Measurements from ENCODE around the gene CNST. TPM values are rescaled to one million over a fixed set of nuclear protein-coding genes. Genes with fewer than 3 reads are reported as not detected.
"Not testable (repeated sequence)": the region's sequence is repeated elsewhere in the genome, so short reads cannot be mapped to it uniquely, and the experiment has no call there.

The CNST gene
- total RNA-seq, 2 experiments from 2014 or later: 22.1 to 25.3 TPM

GRCh38 chr1:246591047-246591446, 24.8 kb downstream of the CNST start:
- CTCF ChIA-PET: interaction anchor here (0.5 kb wide), 1 partner anchor 35 kb away, joined by 5 read pairs; no protein-coding TSS in a partner anchor
- Mint-ChIP-seq H3K4me3 (no peak overlapping the region), H3K27ac (no peak overlapping the region), H3K27me3 (ENCODE audit: low read depth) (no peaks in the 10 kb centered on the region), H3K4me1 (ENCODE audit: low read depth) (peaks cover 57% of the 10 kb centered on the region), H3K9me3 (peaks cover 3% of the 10 kb centered on the region), H3K36me3 (ENCODE audit: low read depth) (peaks cover 32% of the 10 kb centered on the region)
- intact Hi-C loops (cut with micrococcal nuclease): no loop called here
- no peak for DNase-seq

- intact Hi-C loops (cut with micrococcal nuclease): no loop called here
- CTCF ChIA-PET: interaction anchor here (0.5 kb wide), 1 partner anchor 34 kb away, joined by 5 read pairs; no protein-coding TSS in a partner anchor
- H3K27me3 Mint-ChIP-seq (ENCODE audit: low read depth): no peaks in the 10 kb centered on the region
- peaks cover 33% of the 10 kb centered on the region for H3K36me3 Mint-ChIP-seq (ENCODE audit: low read depth)
- peaks cover 57% of the 10 kb centered on the region for H3K4me1 Mint-ChIP-seq (ENCODE audit: low read depth)
- peaks cover 3% of the 10 kb centered on the region for H3K9me3 Mint-ChIP-seq
- H3K27ac Mint-ChIP-seq: no peak overlapping the region
- DNase-seq: peak; percentile 25
- no peak overlapping the region for H3K4me3 Mint-ChIP-seq
Observed at GRCh38 chr1:246591504-246591903, 25.2 kb downstream of the CNST start.

GRCh38 chr1:246591958-246592357, 25.7 kb downstream of the CNST start:
- Mint-ChIP-seq H3K4me3 (no peak overlapping the region), H3K27ac (no peak overlapping the region), H3K4me1 (ENCODE audit: low read depth) (peaks cover 59% of the 10 kb centered on the region), H3K27me3 (ENCODE audit: low read depth) (no peaks in the 10 kb centered on the region), H3K9me3 (peaks cover 3% of the 10 kb centered on the region), H3K36me3 (ENCODE audit: low read depth) (peaks cover 33% of the 10 kb centered on the region)
- DNase-seq: no peak
- intact Hi-C loops (cut with micrococcal nuclease): no loop called here
- CTCF ChIA-PET: interaction anchor here (0.5 to 0.6 kb wide), 2 partner anchors 278 to 286 kb away, joined by 3 to 4 read pairs; no protein-coding TSS in a partner anchor

GRCh38 chr1:246592695-246593094, 26.4 kb downstream of the CNST start:
- H3K36me3 Mint-ChIP-seq (ENCODE audit: low read depth): peaks cover 36% of the 10 kb centered on the region
- no peak overlapping the region for H3K4me3 Mint-ChIP-seq
- peaks cover 3% of the 10 kb centered on the region for H3K9me3 Mint-ChIP-seq
- intact Hi-C loops (cut with micrococcal nuclease): no loop called here
- H3K4me1 Mint-ChIP-seq (ENCODE audit: low read depth): peaks cover 56% of the 10 kb centered on the region
- CTCF ChIA-PET: no interaction called here
- H3K27me3 Mint-ChIP-seq (ENCODE audit: low read depth): no peaks in the 10 kb centered on the region
- no peak for DNase-seq
- no peak overlapping the region for H3K27ac Mint-ChIP-seq

GRCh38 chr1:246595146-246595545, 28.9 kb downstream of the CNST start:
- intact Hi-C loops (cut with micrococcal nuclease): no loop called here
- H3K4me3 Mint-ChIP-seq: no peak overlapping the region
- H3K9me3 Mint-ChIP-seq: no peaks in the 10 kb centered on the region
- CTCF ChIA-PET: no interaction called here
- peaks cover 59% of the 10 kb centered on the region for H3K4me1 Mint-ChIP-seq (ENCODE audit: low read depth)
- no peak for DNase-seq
- H3K36me3 Mint-ChIP-seq (ENCODE audit: low read depth): peaks cover 34% of the 10 kb centered on the region
- H3K27me3 Mint-ChIP-seq (ENCODE audit: low read depth): no peaks in the 10 kb centered on the region
- H3K27ac Mint-ChIP-seq: no peak overlapping the region

GRCh38 chr1:246597340-246597739, 31.1 kb downstream of the CNST start:
- Mint-ChIP-seq H3K27ac (no peak overlapping the region), H3K4me1 (ENCODE audit: low read depth) (peaks cover 56% of the 10 kb centered on the region), H3K36me3 (ENCODE audit: low read depth) (peaks cover 20% of the 10 kb centered on the region), H3K27me3 (ENCODE audit: low read depth) (no peaks in the 10 kb centered on the region), H3K4me3 (no peak overlapping the region), H3K9me3 (no peaks in the 10 kb centered on the region)
- no peak for DNase-seq
- intact Hi-C loops (cut with micrococcal nuclease): no loop called here
- CTCF ChIA-PET: interaction anchor here (0.6 kb wide), 1 partner anchor 598 kb away, joined by 3 read pairs; no protein-coding TSS in a partner anchor

- peaks cover 17% of the 10 kb centered on the region for H3K36me3 Mint-ChIP-seq (ENCODE audit: low read depth)
- peaks cover 57% of the 10 kb centered on the region for H3K4me1 Mint-ChIP-seq (ENCODE audit: low read depth)
Observed at GRCh38 chr1:246597971-246598370, 31.7 kb downstream of the CNST start.

GRCh38 chr1:246599315-246599714, 33.1 kb downstream of the CNST start:
- CTCF ChIA-PET: no interaction called here
- no peaks in the 10 kb centered on the region for H3K9me3 Mint-ChIP-seq
- no peak for DNase-seq
- H3K4me1 Mint-ChIP-seq (ENCODE audit: low read depth): peaks cover 57% of the 10 kb centered on the region
- H3K36me3 Mint-ChIP-seq (ENCODE audit: low read depth): peaks cover 21% of the 10 kb centered on the region
- no peaks in the 10 kb centered on the region for H3K27me3 Mint-ChIP-seq (ENCODE audit: low read depth)
- intact Hi-C loops (cut with micrococcal nuclease): no loop called here
- no peak overlapping the region for H3K27ac Mint-ChIP-seq
- H3K4me3 Mint-ChIP-seq: no peak overlapping the region

More at GRCh38 chr1:246597971-246598370, 31.7 kb downstream of the CNST start:
- no peak overlapping the region for H3K4me3 Mint-ChIP-seq
- no peak overlapping the region for H3K27ac Mint-ChIP-seq
- no peak for DNase-seq
- no peaks in the 10 kb centered on the region for H3K9me3 Mint-ChIP-seq
- CTCF ChIA-PET: interaction anchor here (0.7 kb wide), 1 partner anchor 31 kb away, joined by 3 read pairs; no protein-coding TSS in a partner anchor
- no peaks in the 10 kb centered on the region for H3K27me3 Mint-ChIP-seq (ENCODE audit: low read depth)
- intact Hi-C loops (cut with micrococcal nuclease): no loop called here

- CTCF ChIA-PET: no interaction called here
- Mint-ChIP-seq H3K4me1 (ENCODE audit: low read depth) (peaks cover 53% of the 10 kb centered on the region), H3K27me3 (ENCODE audit: low read depth) (no peaks in the 10 kb centered on the region), H3K4me3 (no peak overlapping the region), H3K9me3 (no peaks in the 10 kb centered on the region), H3K27ac (no peak overlapping the region), H3K36me3 (ENCODE audit: low read depth) (peaks cover 18% of the 10 kb centered on the region)
- intact Hi-C loops (cut with micrococcal nuclease): no loop called here
- no peak for DNase-seq
Observed at GRCh38 chr1:246600579-246600978, 34.3 kb downstream of the CNST start.

- intact Hi-C loops (cut with micrococcal nuclease): no loop called here
- Mint-ChIP-seq H3K4me1 (ENCODE audit: low read depth) (peaks cover 45% of the 10 kb centered on the region), H3K27me3 (ENCODE audit: low read depth) (no peaks in the 10 kb centered on the region), H3K4me3 (no peak overlapping the region), H3K9me3 (no peaks in the 10 kb centered on the region), H3K36me3 (ENCODE audit: low read depth) (peaks cover 12% of the 10 kb centered on the region), H3K27ac (peak overlapping the region; percentile 5)
- CTCF ChIA-PET: interaction anchor here (1.4 to 1.6 kb wide), 2 partner anchors 11 to 28 kb away, joined by 3 to 5 read pairs; no protein-coding TSS in a partner anchor
- peak; percentile 30 for DNase-seq
Observed at GRCh38 chr1:246602194-246602593, 35.9 kb downstream of the CNST start.

- H3K27ac Mint-ChIP-seq: peak overlapping the region; percentile 24
- peaks cover 51% of the 10 kb centered on the region for H3K4me1 Mint-ChIP-seq (ENCODE audit: low read depth)
- H3K36me3 Mint-ChIP-seq (ENCODE audit: low read depth): peaks cover 13% of the 10 kb centered on the region
- H3K9me3 Mint-ChIP-seq; H3K4me3 Mint-ChIP-seq; DNase-seq; CTCF ChIA-PET; H3K27me3 Mint-ChIP-seq (ENCODE audit: low read depth); intact Hi-C loops (cut with micrococcal nuclease): not testable (repeated sequence)
Observed at GRCh38 chr1:246605231-246605630, 39.0 kb downstream of the CNST start.

- intact Hi-C loops (cut with micrococcal nuclease): no loop called here
- H3K9me3 Mint-ChIP-seq: no peaks in the 10 kb centered on the region
- H3K36me3 Mint-ChIP-seq (ENCODE audit: low read depth): peaks cover 17% of the 10 kb centered on the region
- no peak overlapping the region for H3K27ac Mint-ChIP-seq
- no peaks in the 10 kb centered on the region for H3K27me3 Mint-ChIP-seq (ENCODE audit: low read depth)
- H3K4me1 Mint-ChIP-seq (ENCODE audit: low read depth): peaks cover 53% of the 10 kb centered on the region
- CTCF ChIA-PET: no interaction called here
- no peak for DNase-seq
- no peak overlapping the region for H3K4me3 Mint-ChIP-seq
Observed at GRCh38 chr1:246607462-246607861, 41.2 kb downstream of the CNST start.

- H3K27ac Mint-ChIP-seq: peak overlapping the region; percentile 33
Observed at GRCh38 chr1:246608616-246609376, 42.5 kb downstream of the CNST start.

More at GRCh38 chr1:246608616-246609376, 42.5 kb downstream of the CNST start:
- peak; percentile 49 for DNase-seq
- Mint-ChIP-seq H3K27me3 (ENCODE audit: low read depth) (no peaks in the 10 kb centered on the region), H3K4me1 (ENCODE audit: low read depth) (peaks cover 51% of the 10 kb centered on the region), H3K4me3 (no peak overlapping the region), H3K9me3 (no peaks in the 10 kb centered on the region), H3K36me3 (ENCODE audit: low read depth) (peaks cover 13% of the 10 kb centered on the region)
- intact Hi-C loops (cut with micrococcal nuclease): loop anchor here (1.0 to 2.0 kb wide), 2 partner anchors 20 to 39 kb away; no protein-coding TSS in a partner anchor
- CTCF ChIA-PET: interaction anchor here (1.0 kb wide), 1 partner anchor 19 kb away, joined by 4 read pairs; no protein-coding TSS in a partner anchor

Data from activated naive CD4-positive, alpha-beta T cell treated with anti-CD3 and anti-CD28 coated beads for 36 hours (primary cell).